COLO668 (cell line): ENCODE measurements around the gene STX16.
"Not testable (repeated sequence)": the region's sequence is repeated elsewhere in the genome, so short reads cannot be mapped to it uniquely, and the experiment has no call there.

Experiments used
- DNase-seq: peaks from one replicate; lab custom pipeline; 2025; ENCODE audit not compliant: unreplicated experiment; lab: John Stamatoyannopoulos, UW

The STX16 gene

GRCh38 chr20:58720890-58721289 lies 69.8 kb downstream of the STX16 start:
- no peak for DNase-seq

- no peak for DNase-seq
Measured at GRCh38 chr20:58721951-58722778, 71.1 kb downstream of the STX16 start.

GRCh38 chr20:58722877-58723627 lies 72.0 kb downstream of the STX16 start:
- no peak for DNase-seq

GRCh38 chr20:58723628-58723984 lies 72.5 kb downstream of the STX16 start:
- no peak for DNase-seq

GRCh38 chr20:58726156-58726555 lies 75.1 kb downstream of the STX16 start:
- DNase-seq, result not testable (repeated sequence)
